Measurements from ENCODE around the gene GID8. TPM values are rescaled to one million over a fixed set of nuclear protein-coding genes. Genes with fewer than 3 reads are reported as not detected.

The GID8 gene
- total and polyA plus RNA-seq, 9 of the 15 experiments (the other 6 are each of a cell fraction or from before 2014, with no cell fraction given): 7.5 to 31.6 (median 22.2) TPM

DNA sequence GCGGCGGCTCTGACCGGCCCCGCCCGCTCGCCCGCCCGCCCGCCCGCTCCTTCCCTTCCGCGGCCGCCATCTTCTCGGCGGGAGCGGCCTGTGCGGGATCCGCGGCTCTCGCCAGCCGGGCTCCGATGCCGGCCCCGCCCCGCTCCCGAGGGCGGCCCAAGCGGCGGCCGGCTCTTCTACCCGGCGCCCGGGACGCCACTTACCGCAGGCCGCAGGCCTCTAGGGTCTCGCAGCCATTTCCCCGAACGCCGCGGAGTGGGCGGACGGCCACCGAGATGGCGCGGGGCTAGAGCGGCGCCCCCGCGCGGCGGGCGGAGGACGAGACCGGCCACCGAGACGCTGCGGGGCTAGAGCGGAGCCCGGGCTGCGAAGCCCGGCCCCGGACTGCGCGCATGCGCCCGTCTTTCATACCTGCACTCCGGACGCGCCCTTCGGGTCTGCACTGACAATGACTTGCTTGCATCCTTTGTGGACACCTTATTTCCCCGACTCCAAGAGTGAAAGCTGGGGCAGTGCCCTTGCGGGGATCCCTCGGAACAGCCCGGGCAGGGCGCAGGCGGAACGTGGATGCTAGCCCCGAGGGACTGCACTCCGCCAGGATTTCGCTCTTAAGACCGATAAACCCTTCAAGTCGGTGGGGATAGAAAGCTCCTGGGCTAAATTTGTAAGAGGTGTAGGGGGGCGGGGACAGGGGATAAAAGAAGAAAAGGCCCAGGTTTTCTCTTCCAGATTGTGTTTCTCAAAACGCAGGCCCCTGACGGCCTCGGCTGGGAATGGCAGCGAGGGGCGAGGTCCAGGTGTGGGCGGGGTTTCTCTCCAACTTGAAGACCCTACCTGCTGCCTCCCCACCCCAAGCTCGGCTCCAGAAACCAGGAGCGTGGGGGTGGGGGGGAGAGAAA, 11.5 kb upstream of the GID8 start, which contains the start of gene DIDO1 (continued):
- TF ChIP-seq, protein P1, sequence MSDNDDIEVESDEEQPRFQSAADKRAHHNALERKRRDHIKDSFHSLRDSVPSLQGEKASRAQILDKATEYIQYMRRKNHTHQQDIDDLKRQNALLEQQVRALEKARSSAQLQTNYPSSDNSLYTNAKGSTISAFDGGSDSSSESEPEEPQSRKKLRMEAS (CRISPR knock-in tag; IDR thresholded peaks at IDR 0.05): peak; percentile 46
- TF ChIP-seq FIP1L1 (IDR thresholded peaks at IDR 0.05; ENCODE audit: low read depth, low read length, poor library complexity, severe bottlenecking): peak; percentile 93
- TF ChIP-seq KHSRP (IDR thresholded peaks at IDR 0.05): no peak
- no peak; the same call in 1 of the 2 replicates for TF ChIP-seq CBX1 (IDR thresholded peaks at IDR 0.05; ENCODE audit: low read depth)
- peak; percentile 29; the same call in 1 of the 2 replicates for TF ChIP-seq MBD2 (IDR thresholded peaks at IDR 0.05; ENCODE audit: borderline replicate concordance, low read depth)
- no peak for TF ChIP-seq SLC30A9 (CRISPR knock-in tag; IDR thresholded peaks at IDR 0.05)
- TF ChIP-seq MCM3 (IDR thresholded peaks at IDR 0.05): no peak
- no peak for TF ChIP-seq NR1H2 (CRISPR knock-in tag; IDR thresholded peaks at IDR 0.05)
- TF ChIP-seq SIRT6 (IDR thresholded peaks at IDR 0.05; ENCODE audit: low read depth, low read length): no peak
- TF ChIP-seq ZNF445 (CRISPR knock-in tag; IDR thresholded peaks at IDR 0.05; ENCODE audit: low read depth): no peak
- TF ChIP-seq SRF (CRISPR knock-in tag; IDR thresholded peaks at IDR 0.05): peak in 1 of 2 experiments; percentile 28; a peak in 1 of 4 replicates
- TF ChIP-seq, protein P2, sequence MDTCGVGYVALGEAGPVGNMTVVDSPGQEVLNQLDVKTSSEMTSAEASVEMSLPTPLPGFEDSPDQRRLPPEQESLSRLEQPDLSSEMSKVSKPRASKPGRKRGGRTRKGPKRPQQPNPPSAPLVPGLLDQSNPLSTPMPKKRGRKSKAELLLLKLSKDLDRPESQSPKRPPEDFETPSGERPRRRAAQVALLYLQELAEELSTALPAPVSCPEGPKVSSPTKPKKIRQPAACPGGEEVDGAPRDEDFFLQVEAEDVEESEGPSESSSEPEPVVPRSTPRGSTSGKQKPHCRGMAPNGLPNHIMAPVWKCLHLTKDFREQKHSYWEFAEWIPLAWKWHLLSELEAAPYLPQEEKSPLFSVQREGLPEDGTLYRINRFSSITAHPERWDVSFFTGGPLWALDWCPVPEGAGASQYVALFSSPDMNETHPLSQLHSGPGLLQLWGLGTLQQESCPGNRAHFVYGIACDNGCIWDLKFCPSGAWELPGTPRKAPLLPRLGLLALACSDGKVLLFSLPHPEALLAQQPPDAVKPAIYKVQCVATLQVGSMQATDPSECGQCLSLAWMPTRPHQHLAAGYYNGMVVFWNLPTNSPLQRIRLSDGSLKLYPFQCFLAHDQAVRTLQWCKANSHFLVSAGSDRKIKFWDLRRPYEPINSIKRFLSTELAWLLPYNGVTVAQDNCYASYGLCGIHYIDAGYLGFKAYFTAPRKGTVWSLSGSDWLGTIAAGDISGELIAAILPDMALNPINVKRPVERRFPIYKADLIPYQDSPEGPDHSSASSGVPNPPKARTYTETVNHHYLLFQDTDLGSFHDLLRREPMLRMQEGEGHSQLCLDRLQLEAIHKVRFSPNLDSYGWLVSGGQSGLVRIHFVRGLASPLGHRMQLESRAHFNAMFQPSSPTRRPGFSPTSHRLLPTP (IDR thresholded peaks at IDR 0.05; ENCODE audit: borderline replicate concordance, extremely low read depth, insufficient read length): no peak
- TF ChIP-seq SP2 (IDR thresholded peaks at IDR 0.05; ENCODE audit: extremely low read depth, low read depth, low read length, poor library complexity, severe bottlenecking): peak; percentile 97
- no peak for TF ChIP-seq ZFP30 (CRISPR knock-in tag; IDR thresholded peaks at IDR 0.05; ENCODE audit: borderline replicate concordance)
- TF ChIP-seq, protein P3, sequence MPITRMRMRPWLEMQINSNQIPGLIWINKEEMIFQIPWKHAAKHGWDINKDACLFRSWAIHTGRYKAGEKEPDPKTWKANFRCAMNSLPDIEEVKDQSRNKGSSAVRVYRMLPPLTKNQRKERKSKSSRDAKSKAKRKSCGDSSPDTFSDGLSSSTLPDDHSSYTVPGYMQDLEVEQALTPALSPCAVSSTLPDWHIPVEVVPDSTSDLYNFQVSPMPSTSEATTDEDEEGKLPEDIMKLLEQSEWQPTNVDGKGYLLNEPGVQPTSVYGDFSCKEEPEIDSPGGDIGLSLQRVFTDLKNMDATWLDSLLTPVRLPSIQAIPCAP (CRISPR knock-in tag; IDR thresholded peaks at IDR 0.05; ENCODE audit: borderline replicate concordance): no peak
- peak; percentile 93 for TF ChIP-seq RB1 (IDR thresholded peaks at IDR 0.05; ENCODE audit: low read depth)
- TF ChIP-seq, protein P4, sequence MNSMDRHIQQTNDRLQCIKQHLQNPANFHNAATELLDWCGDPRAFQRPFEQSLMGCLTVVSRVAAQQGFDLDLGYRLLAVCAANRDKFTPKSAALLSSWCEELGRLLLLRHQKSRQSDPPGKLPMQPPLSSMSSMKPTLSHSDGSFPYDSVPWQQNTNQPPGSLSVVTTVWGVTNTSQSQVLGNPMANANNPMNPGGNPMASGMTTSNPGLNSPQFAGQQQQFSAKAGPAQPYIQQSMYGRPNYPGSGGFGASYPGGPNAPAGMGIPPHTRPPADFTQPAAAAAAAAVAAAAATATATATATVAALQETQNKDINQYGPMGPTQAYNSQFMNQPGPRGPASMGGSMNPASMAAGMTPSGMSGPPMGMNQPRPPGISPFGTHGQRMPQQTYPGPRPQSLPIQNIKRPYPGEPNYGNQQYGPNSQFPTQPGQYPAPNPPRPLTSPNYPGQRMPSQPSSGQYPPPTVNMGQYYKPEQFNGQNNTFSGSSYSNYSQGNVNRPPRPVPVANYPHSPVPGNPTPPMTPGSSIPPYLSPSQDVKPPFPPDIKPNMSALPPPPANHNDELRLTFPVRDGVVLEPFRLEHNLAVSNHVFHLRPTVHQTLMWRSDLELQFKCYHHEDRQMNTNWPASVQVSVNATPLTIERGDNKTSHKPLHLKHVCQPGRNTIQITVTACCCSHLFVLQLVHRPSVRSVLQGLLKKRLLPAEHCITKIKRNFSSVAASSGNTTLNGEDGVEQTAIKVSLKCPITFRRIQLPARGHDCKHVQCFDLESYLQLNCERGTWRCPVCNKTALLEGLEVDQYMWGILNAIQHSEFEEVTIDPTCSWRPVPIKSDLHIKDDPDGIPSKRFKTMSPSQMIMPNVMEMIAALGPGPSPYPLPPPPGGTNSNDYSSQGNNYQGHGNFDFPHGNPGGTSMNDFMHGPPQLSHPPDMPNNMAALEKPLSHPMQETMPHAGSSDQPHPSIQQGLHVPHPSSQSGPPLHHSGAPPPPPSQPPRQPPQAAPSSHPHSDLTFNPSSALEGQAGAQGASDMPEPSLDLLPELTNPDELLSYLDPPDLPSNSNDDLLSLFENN (IDR thresholded peaks at IDR 0.05; ENCODE audit: low read depth in 2 of 2, low read length in 2 of 2): no peak
- 0 out of 2 replicates have a peak, but pooled peaks have one; percentile 69 for TF ChIP-seq BRD4 (IDR thresholded peaks at IDR 0.05)
- no peak for TF ChIP-seq GABPB2 (CRISPR knock-in tag; conservative IDR thresholded peaks at IDR 0.05)
- TF ChIP-seq TAL1 (IDR thresholded peaks at IDR 0.05): no peak
